GM18873 (cell line): ENCODE data around the gene SLC38A5.
"Not testable (repeated sequence)": the region's sequence is repeated elsewhere in the genome, so short reads cannot be mapped to it uniquely, and the experiment has no call there.

ENCODE experiments used
- ATAC-seq: cut with Tn5 transposase; IDR thresholded peaks from one replicate; pipeline ENCODE4 v1.9.1; 2021; ENCODE audit warnings: mild to moderate bottlenecking, moderate library complexity, moderate number of reproducible peaks; ENCODE audit not compliant: unreplicated experiment, low FRiP score

The SLC38A5 gene

GRCh38 chrX:48470833-48471118 is 716 bp upstream of the SLC38A5 start:
- no peak for ATAC-seq

DNA sequence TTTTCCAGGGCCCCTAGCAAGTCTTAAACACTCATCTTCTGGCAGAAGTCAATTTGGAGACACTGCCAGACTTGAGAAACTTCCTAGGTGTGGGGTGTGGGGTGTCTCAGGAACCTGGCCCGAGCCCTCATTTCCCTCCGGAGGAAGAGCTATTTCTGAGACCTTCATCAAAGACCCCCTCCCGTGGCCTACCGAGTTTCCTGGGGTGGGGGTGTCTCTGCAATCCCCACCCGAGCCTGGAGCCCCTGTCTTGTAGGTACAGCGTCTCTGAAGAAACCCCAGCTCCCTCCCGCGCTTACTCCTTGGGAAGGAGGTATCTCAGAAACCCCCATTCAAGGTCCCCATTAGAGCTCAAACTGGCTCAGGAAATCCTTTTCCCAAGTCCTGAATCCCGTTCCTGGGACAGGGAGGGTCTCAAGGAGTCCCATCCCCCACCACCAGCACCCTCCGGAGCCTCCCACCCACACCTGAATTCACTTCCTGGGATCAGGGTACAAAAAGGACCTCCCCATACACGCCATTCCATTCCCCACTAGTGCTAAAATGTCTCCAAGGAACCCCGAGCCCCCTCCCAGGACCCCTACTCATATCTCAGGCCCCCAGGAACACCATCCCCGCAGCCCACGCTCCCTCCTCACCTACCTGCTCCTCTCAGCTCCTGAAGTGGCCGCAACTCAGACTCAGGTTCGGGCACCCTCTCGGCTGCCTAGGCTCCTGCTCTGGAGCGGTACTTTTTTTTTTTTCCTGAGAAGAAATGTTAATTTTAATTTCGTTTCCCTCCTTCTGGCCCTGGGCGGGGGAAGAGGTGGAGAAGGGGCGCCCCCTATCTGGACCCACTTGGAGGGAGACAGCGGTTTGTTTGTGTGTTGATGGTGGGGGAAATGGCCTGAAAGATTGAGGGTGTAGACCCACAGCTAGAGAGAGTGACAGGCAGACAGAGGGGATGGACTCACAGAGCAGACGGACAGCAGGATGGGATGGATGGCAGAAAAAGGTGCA is 1.1 kb downstream of the SLC38A5 start:
- ATAC-seq: no peak

- ATAC-seq: no peak
Observed at GRCh38 chrX:48468247-48468671, 1.8 kb downstream of the SLC38A5 start.

DNA sequence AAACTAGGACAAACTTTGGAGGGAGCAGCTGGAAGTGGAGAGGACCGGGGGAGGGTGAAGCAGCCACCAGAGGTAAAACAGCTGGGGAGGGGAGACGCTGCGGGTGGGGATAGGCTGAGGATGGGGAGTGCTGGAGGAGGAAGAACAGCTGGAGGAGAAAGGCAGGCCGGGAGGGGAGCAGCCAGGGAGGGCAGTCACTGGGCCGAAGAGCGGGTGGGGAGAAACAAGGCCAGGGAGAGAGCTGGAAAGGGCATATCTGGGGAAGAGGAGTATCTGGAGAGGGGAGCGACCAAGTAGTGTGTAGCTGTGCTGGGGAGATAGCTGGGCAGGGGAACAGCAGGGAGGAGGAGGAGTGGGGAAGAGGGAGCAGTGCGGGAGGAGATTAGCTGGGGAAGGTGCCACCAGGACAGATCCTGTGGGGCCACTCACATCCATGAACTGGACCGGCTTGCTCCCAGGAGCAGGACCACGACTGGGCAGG is 2.7 kb downstream of the SLC38A5 start:
- ATAC-seq: no peak

- ATAC-seq: no peak
Observed at GRCh38 chrX:48466696-48467095, 3.4 kb downstream of the SLC38A5 start.

GRCh38 chrX:48465336-48465933 is 4.6 kb downstream of the SLC38A5 start:
- no peak for ATAC-seq

DNA sequence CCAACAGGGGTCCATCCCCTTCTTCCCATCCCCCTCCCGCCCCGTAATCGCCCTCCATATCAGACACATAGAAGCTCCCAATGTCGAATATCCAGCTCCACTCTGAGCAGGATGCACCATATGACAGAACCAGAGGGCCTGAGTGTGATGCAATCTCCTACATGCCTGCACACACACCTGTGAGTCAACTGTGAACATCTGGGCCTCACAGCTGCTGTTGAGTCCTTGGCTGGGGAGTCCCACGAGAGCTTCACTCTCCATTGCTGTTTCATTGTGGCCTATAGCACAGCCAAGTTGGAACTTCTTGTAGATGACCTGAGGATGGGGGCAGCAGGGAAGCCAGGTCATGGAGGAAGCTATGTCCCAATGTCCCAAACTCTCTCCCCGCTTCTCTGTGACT is 8.2 kb downstream of the SLC38A5 start:
- ATAC-seq: no peak

DNA sequence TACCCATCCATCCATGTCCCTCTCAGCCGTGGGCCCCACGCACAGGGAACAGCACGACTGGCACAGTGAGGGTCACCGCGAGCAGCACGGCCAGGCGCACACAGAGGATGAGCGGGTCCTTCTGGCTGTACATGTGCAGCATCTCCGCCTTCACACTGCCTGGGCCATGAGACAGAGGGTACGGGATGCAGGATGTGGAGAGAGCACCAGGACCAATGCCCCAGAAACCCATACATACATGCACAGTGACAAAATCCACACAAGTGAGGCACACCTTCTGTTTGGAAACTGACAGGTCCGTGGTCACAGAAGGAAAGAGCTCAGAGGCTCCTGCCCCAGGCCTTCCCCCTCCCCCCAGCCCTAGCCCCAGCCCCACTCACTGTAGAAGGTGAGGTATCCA is 9.5 kb downstream of the SLC38A5 start:
- no peak for ATAC-seq

DNA sequence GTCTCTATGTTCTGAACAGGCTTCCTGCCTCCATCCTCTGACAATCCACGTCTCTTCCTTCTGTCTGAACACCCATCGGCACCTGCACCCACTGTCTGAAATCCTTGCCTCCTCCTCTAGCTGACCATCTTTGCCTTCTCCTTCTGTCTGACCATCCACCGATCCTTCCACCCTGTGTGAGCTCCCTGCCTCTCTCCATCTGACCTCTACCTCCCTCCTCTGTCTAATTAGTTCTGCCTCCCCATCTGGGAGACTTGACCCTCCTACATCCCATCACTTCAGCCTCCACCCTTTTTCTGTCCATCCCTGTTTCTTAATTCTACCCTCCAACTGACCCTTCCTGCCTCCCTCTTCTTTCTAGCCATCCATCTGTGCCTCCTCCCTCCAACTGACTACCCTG is 10.0 kb downstream of the SLC38A5 start:
- no peak for ATAC-seq

GRCh38 chrX:48459483-48459882 is 10.6 kb downstream of the SLC38A5 start:
- no peak for ATAC-seq

DNA sequence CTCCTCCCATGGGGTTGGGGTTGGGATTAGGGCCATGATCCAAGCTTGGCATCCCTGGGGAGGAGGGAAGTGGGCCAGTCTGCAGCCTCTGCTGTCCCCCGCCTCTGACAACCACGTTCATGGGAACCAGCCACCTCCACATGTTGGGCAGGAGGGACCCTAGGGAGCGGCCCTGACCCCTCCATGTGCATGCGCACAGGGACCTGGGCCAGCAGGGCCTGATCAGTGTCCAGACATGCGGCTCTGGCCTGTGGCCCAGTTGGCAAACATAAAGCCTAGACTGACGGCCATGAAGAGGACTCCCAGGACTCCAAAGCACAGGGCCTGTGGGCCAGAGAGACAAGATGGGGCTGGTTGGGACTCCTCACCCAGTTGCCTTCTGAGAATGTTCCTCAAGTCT is 11.3 kb downstream of the SLC38A5 start:
- no peak for ATAC-seq

DNA sequence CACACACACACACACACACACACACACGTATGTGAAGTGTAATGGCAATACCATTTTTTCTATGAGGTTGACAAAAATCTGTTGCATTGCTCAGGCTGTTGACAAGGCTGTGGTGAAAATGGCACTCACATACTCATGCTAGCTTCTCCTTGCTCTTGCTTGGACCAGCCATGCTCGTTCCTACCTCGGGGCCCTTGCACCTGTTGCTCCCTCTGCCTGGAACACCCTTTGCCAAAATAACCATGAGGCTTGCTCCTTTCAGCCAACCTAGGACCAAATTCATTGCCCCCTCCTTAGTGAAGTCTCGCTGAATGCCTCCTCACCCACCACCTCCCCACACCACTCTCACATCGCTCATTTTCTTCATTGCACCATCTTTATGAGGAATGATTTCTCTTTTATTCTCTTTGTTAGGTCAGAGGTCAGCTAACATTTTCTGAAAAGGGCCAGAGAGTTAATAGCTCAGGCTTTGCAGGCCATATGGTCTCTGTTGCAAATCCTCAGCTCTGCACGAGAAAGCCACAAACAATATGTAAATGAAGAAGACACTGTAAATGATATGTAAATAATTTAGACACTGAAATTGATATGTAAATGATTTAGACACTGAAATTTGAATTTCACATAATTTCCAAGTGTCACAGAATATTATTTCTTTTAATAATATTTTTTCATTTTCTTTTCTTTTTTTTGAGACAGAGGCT is 13.3 kb downstream of the SLC38A5 start:
- ATAC-seq: no peak

GRCh38 chrX:48451708-48452107 is 18.4 kb downstream of the SLC38A5 start:
- no peak for ATAC-seq

GRCh38 chrX:48450076-48450475 is 20.0 kb downstream of the SLC38A5 start:
- no peak for ATAC-seq

DNA sequence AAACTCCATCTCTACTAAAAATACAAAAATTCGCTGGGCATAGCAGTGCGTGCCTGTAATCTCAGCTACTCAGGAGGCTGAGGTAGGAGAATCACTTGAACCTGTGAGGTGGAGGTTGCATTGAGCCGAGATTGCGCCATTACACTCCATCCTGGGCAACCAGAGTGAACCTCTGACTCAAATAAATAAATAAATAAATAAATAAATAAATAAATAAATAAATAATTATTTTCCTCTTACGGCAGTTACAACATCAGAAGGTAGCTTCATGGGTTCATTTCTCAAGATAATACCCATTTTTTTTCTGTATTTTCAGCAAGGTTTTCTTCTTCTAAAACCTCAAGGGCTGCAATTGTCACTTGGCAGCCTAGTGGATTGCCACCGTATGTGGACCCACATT is 22.9 kb downstream of the SLC38A5 start:
- not testable (repeated sequence) for ATAC-seq

DNA sequence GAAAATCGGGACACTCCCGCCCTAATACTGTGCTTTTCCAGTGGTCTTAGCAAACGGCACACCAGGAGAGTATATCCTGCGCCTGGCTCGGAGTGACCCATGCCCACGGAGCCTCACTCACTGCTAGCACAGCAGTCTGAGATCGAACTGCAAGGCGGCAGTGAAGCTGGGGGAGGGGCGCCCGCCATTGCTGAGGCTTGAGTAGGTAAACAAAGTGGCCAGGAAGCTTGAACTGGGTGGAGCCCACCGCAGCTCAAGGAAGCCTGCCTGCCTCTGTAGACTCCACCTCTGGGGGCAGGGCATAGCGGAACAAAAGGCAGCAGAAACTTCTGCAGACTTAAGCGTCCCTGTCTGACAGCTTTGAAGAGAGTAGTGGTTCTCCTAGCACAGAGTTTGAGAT is 36.3 kb downstream of the SLC38A5 start:
- ATAC-seq: not testable (repeated sequence)

DNA sequence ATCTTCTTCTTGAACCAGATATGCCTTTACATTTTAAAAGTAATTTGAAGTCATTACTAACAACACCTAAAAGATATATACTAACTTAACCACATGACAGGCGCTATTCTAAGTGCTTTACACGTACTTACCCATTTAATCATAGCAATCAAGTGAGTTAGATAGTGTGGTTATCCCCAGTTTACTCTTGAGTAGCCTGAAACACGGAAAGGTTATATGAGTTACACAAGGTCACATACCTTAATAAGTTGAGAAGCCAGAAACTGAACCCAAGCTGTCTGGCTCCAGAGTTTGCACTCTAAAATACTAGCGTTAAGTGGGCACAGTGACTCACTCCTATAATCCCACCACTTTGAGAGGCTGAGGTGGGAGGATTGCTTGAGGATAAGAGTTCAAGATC is 39.9 kb downstream of the SLC38A5 start:
- ATAC-seq: not testable (repeated sequence)

DNA sequence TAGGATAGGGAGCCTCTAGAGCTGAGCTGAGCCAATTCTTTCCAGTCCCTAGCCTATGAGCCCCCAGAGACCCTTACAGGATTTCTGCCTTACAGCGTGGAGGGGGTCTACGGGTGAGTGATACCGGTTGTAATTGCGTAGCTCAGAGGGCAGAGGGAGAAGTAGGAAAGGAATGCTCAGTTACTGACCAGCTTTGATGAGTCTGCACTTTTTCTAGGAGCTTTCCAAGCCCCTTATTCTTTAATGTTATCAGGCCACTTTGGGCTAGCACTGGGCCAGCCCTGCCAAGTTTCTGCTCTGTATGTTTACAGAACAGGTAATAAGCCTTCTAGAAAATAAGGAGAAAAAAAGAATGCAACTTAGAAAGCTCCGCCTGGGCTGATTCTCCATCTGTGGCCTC is 40.5 kb downstream of the SLC38A5 start:
- not testable (repeated sequence) for ATAC-seq

- not testable (repeated sequence) for ATAC-seq
Observed at GRCh38 chrX:48427027-48427716, 42.9 kb downstream of the SLC38A5 start.

- ATAC-seq: not testable (repeated sequence)
Observed at GRCh38 chrX:48411860-48412259, 58.2 kb downstream of the SLC38A5 start, which contains the start of gene SSX4B. Gene SSX4B (minus strand): TSS chrX:48411960. CDS start chrX:48411372, 588 bp downstream.
